Suprapubic skin (tissue), 4 donors: ENCODE results near the gene SWT1.

ENCODE experiments used
- CTCF ChIP-seq, 2 donors: fragments of 200-600 bp in 1 of 2; fragments of 450-650 bp in 1 of 2; sonication (generic) in 1 of 2; IDR thresholded peaks; one replicate each; pipeline ENCODE4 v1.5.1; 2016 to 2019; ENCODE audit warnings: antibody characterized with exemption in 2 of 2, mild to moderate bottlenecking in 1 of 2, moderate library complexity in 1 of 2
- EP300 ChIP-seq: sonication (generic); formaldehyde crosslinking; IDR thresholded peaks from one replicate; pipeline ENCODE4 v1.6.1; 2017; ENCODE audit warnings: antibody characterized with exemption
- POLR2A ChIP-seq, 2 donors: fragments of 450-650 bp; IDR thresholded peaks; one replicate each; pipeline ENCODE4 v1.6.1; 2017; ENCODE audit warnings: antibody characterized with exemption in 2 of 2, mild to moderate bottlenecking in 2 of 2, moderate library complexity in 2 of 2
- POLR2AphosphoS5 ChIP-seq, 3 donors: sonication (generic); formaldehyde crosslinking; IDR thresholded peaks; one replicate each; pipeline ENCODE4 v1.6.1; 2017; ENCODE audit warnings: antibody characterized with exemption in 3 of 3

GRCh38 chr1:185112356-185112755, 44.6 kb upstream of the SWT1 start:
- TF ChIP-seq POLR2AphosphoS5 (IDR thresholded peaks at IDR 0.05), result no peak
- no peak for TF ChIP-seq CTCF (IDR thresholded peaks at IDR 0.05)
- no peak for TF ChIP-seq POLR2A (IDR thresholded peaks at IDR 0.05)
- no peak for TF ChIP-seq EP300
